Measurements from ENCODE around the gene HNF1A. TPM values are rescaled to one million over a fixed set of nuclear protein-coding genes. Genes with fewer than 3 reads are reported as not detected.
A peak's percentile ranks its signal among the peaks of the same experiment; 100 is the strongest.

Gene HNF1A
- total and polyA plus RNA-seq, 2 of the 13 experiments (the other 11 are each of a cell fraction or from before 2014, with no cell fraction given), result 13.4 to 34.7 TPM

DNA sequence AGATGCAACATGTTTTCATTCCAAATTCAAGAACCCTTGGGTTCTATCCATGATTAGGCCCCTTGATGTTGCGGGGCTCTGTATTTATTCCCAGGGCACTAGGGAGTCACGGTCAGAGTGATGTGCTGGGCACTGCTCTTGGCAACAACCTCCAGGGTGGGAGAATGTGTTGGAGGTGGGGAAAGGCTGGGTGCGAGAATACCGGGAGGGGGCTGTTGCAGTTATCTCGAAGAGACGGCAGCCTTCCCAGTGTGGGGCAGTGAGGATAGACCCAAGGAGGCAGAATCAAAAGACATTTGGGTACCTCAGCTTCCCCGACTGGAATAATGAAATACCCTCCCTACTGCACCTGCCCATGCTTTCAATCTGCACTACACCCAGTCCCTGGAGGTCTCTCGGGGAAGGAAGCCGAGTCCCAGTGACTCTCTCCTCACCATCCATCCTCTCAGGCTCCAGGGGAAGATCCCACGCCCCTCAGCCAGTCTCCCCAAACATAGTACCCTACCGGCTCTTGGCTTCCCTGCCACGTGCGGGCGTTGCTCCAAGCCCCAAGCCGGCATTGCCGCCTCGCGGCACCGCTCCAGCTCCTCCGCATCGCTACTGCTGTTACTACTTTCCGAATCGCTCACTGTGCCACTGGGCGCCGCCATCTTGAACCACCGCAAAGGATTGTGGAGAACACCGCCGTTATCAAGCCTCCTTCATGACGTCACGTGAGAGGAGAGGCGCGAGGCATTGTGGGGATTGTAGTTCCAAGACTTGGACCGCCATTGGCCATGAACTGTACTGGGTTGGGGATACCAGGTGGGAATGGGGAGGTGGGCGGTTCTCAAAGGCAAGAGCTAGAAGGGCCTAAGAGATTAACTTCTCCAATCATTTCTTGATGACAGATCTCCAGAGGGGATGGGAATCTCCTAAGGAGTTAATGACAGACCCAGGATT lies 37.8 kb downstream of the HNF1A start, which contains the start of gene C12orf43 (continued):
- TF ChIP-seq ZBTB4 (CRISPR knock-in tag; IDR thresholded peaks at IDR 0.05; ENCODE audit: borderline replicate concordance) (no peak), ZNF768 (CRISPR knock-in tag; IDR thresholded peaks at IDR 0.05) (peak; percentile 35; the same call in 1 of the 2 replicates), REPIN1 (CRISPR knock-in tag; IDR thresholded peaks at IDR 0.05; ENCODE audit: borderline replicate concordance, low read depth) (no peak), HOXA5 (CRISPR knock-in tag; IDR thresholded peaks at IDR 0.05) (no peak), XRCC5 (optimal IDR thresholded peaks at IDR 0.05; ENCODE audit: low read length) (peak; percentile 59), TEF (CRISPR knock-in tag; IDR thresholded peaks at IDR 0.05) (no peak), ZNF558 (CRISPR knock-in tag; IDR thresholded peaks at IDR 0.05; ENCODE audit: borderline replicate concordance) (no peak), ZNF644 (CRISPR knock-in tag; IDR thresholded peaks at IDR 0.05; ENCODE audit: low read depth) (peak; percentile 47; the same call in 1 of the 2 replicates), ZFP36L2 (CRISPR knock-in tag; IDR thresholded peaks at IDR 0.05) (no peak), CENPBD1 (CRISPR knock-in tag; IDR thresholded peaks at IDR 0.05; ENCODE audit: borderline replicate concordance, low read depth) (no peak), PITX1 (CRISPR knock-in tag; IDR thresholded peaks at IDR 0.05) (peak; percentile 71; the same call in 1 of the 2 replicates), THAP9 (CRISPR knock-in tag; IDR thresholded peaks at IDR 0.05; ENCODE audit: borderline replicate concordance) (peak; percentile 96), PHF8 (CRISPR knock-in tag; IDR thresholded peaks at IDR 0.05) (peak; percentile 79), PRMT3 (CRISPR knock-in tag; IDR thresholded peaks at IDR 0.05; ENCODE audit: borderline replicate concordance, low read depth) (no peak; the same call in 1 of the 2 replicates)
- TF ChIP-seq, protein P1, sequence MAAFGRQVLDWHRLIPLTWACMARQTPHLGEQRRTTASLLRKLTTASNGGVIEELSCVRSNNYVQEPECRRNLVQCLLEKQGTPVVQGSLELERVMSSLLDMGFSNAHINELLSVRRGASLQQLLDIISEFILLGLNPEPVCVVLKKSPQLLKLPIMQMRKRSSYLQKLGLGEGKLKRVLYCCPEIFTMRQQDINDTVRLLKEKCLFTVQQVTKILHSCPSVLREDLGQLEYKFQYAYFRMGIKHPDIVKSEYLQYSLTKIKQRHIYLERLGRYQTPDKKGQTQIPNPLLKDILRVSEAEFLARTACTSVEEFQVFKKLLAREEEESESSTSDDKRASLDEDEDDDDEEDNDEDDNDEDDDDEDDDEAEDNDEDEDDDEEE (CRISPR knock-in tag; IDR thresholded peaks at IDR 0.05), result no peak

Measured in HepG2 (cell line).